GM12873 (cell line): ENCODE results near the gene TGFB2.

Experiments used
- TF ChIP-seq, protein P1 (sequence below): IDR thresholded peaks from 2 replicates; pipeline ENCODE4 v1.5.1; 2012; ENCODE audit warnings: low read depth, mild to moderate bottlenecking, moderate library complexity, low read length, control low read depth; ENCODE audit not compliant: insufficient read depth; ENCODE audit errors: missing control alignments

TGFB2 gene

DNA sequence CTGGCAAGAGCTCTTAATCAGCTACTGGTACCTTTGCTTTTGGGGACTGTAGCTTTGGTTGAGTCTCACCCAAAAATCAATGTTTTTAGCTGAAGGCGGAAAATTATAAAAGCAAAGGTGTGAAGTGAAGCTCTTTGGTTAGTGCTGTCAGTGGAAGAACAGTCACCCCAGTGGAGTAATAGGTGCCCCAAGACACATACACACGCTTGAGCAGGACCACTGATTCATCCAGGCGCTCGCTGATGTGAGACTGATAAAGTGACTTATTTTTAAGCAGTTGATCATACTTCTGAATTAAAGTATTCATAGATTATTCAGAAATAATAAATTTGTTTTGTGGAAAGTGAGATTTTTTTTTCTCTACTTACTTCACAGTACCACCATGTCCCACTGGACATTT is 37.1 kb downstream of the TGFB2 start:
- TF ChIP-seq, protein P1, sequence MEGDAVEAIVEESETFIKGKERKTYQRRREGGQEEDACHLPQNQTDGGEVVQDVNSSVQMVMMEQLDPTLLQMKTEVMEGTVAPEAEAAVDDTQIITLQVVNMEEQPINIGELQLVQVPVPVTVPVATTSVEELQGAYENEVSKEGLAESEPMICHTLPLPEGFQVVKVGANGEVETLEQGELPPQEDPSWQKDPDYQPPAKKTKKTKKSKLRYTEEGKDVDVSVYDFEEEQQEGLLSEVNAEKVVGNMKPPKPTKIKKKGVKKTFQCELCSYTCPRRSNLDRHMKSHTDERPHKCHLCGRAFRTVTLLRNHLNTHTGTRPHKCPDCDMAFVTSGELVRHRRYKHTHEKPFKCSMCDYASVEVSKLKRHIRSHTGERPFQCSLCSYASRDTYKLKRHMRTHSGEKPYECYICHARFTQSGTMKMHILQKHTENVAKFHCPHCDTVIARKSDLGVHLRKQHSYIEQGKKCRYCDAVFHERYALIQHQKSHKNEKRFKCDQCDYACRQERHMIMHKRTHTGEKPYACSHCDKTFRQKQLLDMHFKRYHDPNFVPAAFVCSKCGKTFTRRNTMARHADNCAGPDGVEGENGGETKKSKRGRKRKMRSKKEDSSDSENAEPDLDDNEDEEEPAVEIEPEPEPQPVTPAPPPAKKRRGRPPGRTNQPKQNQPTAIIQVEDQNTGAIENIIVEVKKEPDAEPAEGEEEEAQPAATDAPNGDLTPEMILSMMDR, result no peak

GRCh38 chr1:218383051-218383450 is 37.9 kb downstream of the TGFB2 start:
- TF ChIP-seq, protein P1, result no peak

GRCh38 chr1:218383681-218384080 is 38.5 kb downstream of the TGFB2 start:
- TF ChIP-seq, protein P1, result no peak

DNA sequence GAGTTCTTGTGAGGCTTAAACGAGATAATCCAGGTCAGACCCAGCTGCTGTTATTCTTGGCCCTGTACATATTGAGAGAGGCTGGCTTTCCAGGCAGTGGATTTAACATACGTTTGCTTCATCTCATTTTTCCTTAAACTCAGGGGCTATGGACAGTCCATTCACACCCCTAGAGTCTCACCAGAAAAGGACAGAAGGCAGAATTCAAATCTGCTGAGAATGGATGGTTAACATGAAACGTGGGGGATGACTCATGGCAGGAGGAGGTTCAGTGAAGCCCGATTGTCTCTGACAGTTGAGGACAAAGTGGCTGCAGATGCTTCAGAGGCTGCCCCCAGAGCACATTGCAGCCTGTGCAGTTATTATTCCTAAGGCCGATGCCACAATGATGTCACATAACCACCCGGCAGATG is 39.5 kb downstream of the TGFB2 start:
- TF ChIP-seq, protein P1, result no peak

GRCh38 chr1:218388591-218388990 is 43.5 kb downstream of the TGFB2 start:
- TF ChIP-seq, protein P1, result no peak

DNA sequence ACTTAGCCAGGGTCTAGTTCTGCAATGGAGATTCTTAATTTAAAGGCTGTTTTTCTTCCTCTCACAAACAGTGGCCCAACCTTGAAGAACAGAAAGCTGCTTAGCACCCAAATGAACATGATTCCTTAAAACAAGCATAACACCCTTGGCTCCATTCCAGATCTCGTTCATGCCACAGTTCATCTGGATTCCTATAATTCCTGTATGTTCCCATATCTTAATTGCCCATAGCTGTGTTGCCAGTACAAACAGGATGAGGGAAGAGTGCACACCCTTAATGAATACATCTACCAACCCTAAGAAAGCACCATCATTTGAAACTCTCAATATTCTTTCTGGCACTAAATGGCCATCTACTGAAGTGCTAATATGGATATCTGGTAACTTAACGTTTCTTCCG is 45.5 kb downstream of the TGFB2 start:
- TF ChIP-seq, protein P1, result no peak

DNA sequence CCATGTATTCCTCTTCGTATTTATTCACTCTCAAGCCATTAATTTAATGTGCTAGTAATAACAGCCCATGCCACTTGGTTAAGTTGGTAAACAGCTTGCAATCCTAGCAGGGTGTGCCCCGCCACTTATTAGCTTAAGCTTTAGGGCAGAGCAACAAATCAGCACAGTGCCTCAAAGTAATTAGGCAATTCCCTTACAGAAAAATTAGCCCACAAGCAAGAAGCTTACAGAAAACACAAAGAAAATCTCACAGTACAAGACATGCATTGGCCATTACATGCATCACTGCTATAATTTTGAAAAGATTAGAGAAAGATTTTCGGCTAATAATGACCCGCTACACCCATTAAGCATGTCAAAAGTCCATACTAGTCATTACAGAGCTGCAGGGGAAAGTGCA is 47.6 kb downstream of the TGFB2 start:
- TF ChIP-seq, protein P1, result no peak
